OCI-LY7 (cell line): Measurements from ENCODE around the gene PHKA2. TPM values are rescaled to one million over a fixed set of nuclear protein-coding genes. Genes with fewer than 3 reads are reported as not detected.

ENCODE experiments used
- BruUV-seq: library from RNA; stranded (reverse); fragments of 400-500 nt; replicated peaks from 2 replicates; lab custom pipeline; 2021; lab: Mats Ljungman, UMichigan
- CTCF ChIA-PET: fragments of 300-600 bp; sonication (Branson Sonifier 250); formaldehyde crosslinking; loops from one replicate; lab custom pipeline; 2022; ENCODE audit warnings: antibody characterized with exemption; ENCODE audit not compliant: unreplicated experiment; lab: Charles Lee
- POLR2A ChIA-PET: fragments of 300-600 bp; sonication (Branson Sonifier 250); formaldehyde crosslinking; loops from one replicate; lab custom pipeline; 2022; ENCODE audit warnings: antibody characterized with exemption; lab: Charles Lee
- DNase-seq: peaks from one replicate; pipeline ENCODE4 v3.0.0-alpha.2; 2015; ENCODE audit warnings: low spot score
- H2AFZ ChIP-seq: fragments of 200-600 bp; sonication (generic), shearing (Covaris generic); 2 replicates; pipeline ENCODE4 v1.6.1; 2014; ENCODE audit warnings: mild to moderate bottlenecking, antibody characterized with exemption, low read length, moderate library complexity
- H3K27ac ChIP-seq: fragments of 200-600 bp; sonication (generic); 2 replicates; pipeline ENCODE4 v1.5.1; 2014; ENCODE audit warnings: mixed run types, low read depth, mild to moderate bottlenecking, moderate library complexity, low read length, inconsistent platforms; ENCODE audit not compliant: poor library complexity, severe bottlenecking
- H3K36me3 ChIP-seq: fragments of 200-600 bp; sonication (generic); 2 replicates; pipeline ENCODE4 v1.6.1; 2014; ENCODE audit warnings: mild to moderate bottlenecking, antibody characterized with exemption, low read length, moderate library complexity, mixed read lengths; ENCODE audit not compliant: insufficient read depth
- H3K4me1 ChIP-seq: fragments of 200-600 bp; sonication (generic); 2 replicates; pipeline ENCODE4 v1.5.1; 2014; ENCODE audit warnings: mild to moderate bottlenecking, low read length; ENCODE audit not compliant: insufficient read depth, poor library complexity, severe bottlenecking
- H3K4me2 ChIP-seq: fragments of 200-600 bp; sonication (generic); 2 replicates; pipeline ENCODE4 v1.6.1; 2014; ENCODE audit warnings: mild to moderate bottlenecking, low read length
- H3K4me3 ChIP-seq: fragments of 200-600 bp; sonication (generic); 2 replicates; pipeline ENCODE4 v1.5.1; 2014; ENCODE audit warnings: mild to moderate bottlenecking, low read depth, low read length; ENCODE audit not compliant: poor library complexity, severe bottlenecking
- H3K79me2 ChIP-seq: fragments of 200-600 bp; sonication (generic); 2 replicates; pipeline ENCODE4 v1.6.1; 2016; ENCODE audit warnings: low read depth, mild to moderate bottlenecking, low read length, moderate library complexity, mixed read lengths; ENCODE audit not compliant: insufficient read depth
- H3K9me2 ChIP-seq: fragments of 200-600 bp; sonication (generic); 2 replicates; pipeline ENCODE4 v1.6.1; 2016; ENCODE audit warnings: mild to moderate bottlenecking, low read length, mixed read lengths; ENCODE audit not compliant: insufficient read depth
- H3K9me3 ChIP-seq: fragments of 200-600 bp; sonication (generic); 2 replicates; pipeline ENCODE4 v1.6.1; 2014; ENCODE audit warnings: mild to moderate bottlenecking, mixed run types, low read length, mixed read lengths
- H4K20me1 ChIP-seq: fragments of 200-600 bp; sonication (generic); 2 replicates; pipeline ENCODE4 v1.6.1; 2014; ENCODE audit warnings: mild to moderate bottlenecking, antibody characterized with exemption, low read length, moderate library complexity, mixed read lengths; ENCODE audit not compliant: insufficient read depth
- EZH2phosphoT487 ChIP-seq: fragments of 200-600 bp; sonication (generic); IDR thresholded peaks from 2 replicates; pipeline ENCODE4 v1.6.1; 2018; ENCODE audit warnings: low read depth, borderline replicate concordance, mild to moderate bottlenecking, mixed run types, antibody characterized with exemption, low read length, moderate library complexity, mixed read lengths
- intact Hi-C: fragments of 100-400 bp; cut with micrococcal nuclease; formaldehyde crosslinking; loops from one replicate; pipeline ENCODE4 v1.10.0; 2022; ENCODE audit not compliant: unreplicated experiment
- total RNA-seq, 2 experiments: library from RNA; depleted of rRNA in 1 of 2; stranded (reverse); fragments of >200 nt in 1 of 2; shearing (Covaris generic) in 1 of 2; gene quantifications; 2 replicates each; pipeline ENCODE4 v1.2.3, GENCODE V29; 2014 to 2022
- TF ChIP-seq, protein P1 (sequence below): fragments of 200-600 bp; sonication (generic); conservative IDR thresholded peaks from 2 replicates; pipeline ENCODE4 v1.5.1; 2014; ENCODE audit warnings: mild to moderate bottlenecking, antibody characterized with exemption, low read length, moderate library complexity, mixed read lengths

PHKA2 gene
- total RNA-seq, 2 experiments from 2014 or later = 24.1 to 41.4 TPM

GRCh38 chrX:18966624-18967023 is 17.3 kb downstream of the PHKA2 start:
- TF ChIP-seq, protein P1, sequence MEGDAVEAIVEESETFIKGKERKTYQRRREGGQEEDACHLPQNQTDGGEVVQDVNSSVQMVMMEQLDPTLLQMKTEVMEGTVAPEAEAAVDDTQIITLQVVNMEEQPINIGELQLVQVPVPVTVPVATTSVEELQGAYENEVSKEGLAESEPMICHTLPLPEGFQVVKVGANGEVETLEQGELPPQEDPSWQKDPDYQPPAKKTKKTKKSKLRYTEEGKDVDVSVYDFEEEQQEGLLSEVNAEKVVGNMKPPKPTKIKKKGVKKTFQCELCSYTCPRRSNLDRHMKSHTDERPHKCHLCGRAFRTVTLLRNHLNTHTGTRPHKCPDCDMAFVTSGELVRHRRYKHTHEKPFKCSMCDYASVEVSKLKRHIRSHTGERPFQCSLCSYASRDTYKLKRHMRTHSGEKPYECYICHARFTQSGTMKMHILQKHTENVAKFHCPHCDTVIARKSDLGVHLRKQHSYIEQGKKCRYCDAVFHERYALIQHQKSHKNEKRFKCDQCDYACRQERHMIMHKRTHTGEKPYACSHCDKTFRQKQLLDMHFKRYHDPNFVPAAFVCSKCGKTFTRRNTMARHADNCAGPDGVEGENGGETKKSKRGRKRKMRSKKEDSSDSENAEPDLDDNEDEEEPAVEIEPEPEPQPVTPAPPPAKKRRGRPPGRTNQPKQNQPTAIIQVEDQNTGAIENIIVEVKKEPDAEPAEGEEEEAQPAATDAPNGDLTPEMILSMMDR = no peak
- no peak for TF ChIP-seq EZH2phosphoT487
- Histone ChIP-seq H3K27ac (no peak overlapping the region), H2AFZ (no peak overlapping the region), H3K36me3 (no peaks in the 10 kb centered on the region), H4K20me1 (no peaks in the 10 kb centered on the region), H3K9me2 (no peaks in the 10 kb centered on the region), H3K4me3 (no peak overlapping the region), H3K79me2 (0 out of 2 replicates have a peak, but pooled peaks cover 2% of the 10 kb centered on the region), H3K4me1 (no peaks in the 10 kb centered on the region), H3K4me2 (no peak overlapping the region), H3K9me3 (no peaks in the 10 kb centered on the region)
- intact Hi-C loops = no loop called here
- no peak for DNase-seq
- POLR2A ChIA-PET = interaction anchor here (0.7 kb wide), 1 partner anchor 16 kb away, joined by 8 read pairs; no protein-coding TSS in a partner anchor
- CTCF ChIA-PET = no interaction called here
- BruUV-seq = no TSS peak

DNA sequence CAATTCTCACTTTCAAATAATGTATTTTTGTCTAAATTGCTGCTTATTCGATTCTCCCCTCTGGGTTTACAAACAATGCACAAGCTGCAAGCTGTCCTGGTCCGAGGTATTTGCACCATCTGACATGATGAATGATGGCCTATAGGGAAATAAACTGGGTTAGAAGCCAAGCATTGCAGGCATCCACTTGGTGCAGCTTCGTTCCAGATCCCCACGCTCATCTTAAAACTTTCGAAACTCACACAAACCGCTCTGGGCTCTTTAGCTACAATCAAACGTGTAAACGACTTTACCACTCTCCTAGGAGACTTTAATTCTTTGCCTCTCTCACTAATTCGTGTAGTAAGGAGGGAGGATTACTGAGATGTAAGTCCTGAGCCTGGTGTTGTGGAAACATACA is 19.0 kb downstream of the PHKA2 start:
- Histone ChIP-seq H3K36me3 (no peaks in the 10 kb centered on the region), H3K4me3 (no peak overlapping the region), H3K9me2 (no peaks in the 10 kb centered on the region), H3K27ac (no peak overlapping the region), H2AFZ (no peak overlapping the region), H3K79me2 (0 out of 2 replicates have a peak, but pooled peaks cover 3% of the 10 kb centered on the region), H3K4me1 (peaks cover 5% of the 10 kb centered on the region), H3K9me3 (no peaks in the 10 kb centered on the region), H3K4me2 (no peak overlapping the region), H4K20me1 (no peaks in the 10 kb centered on the region)
- ChIA-PET POLR2A (interaction anchor here (0.7 kb wide), 1 partner anchor 14 kb away, joined by 3 read pairs; no protein-coding TSS in a partner anchor), CTCF (no interaction called here)
- TF ChIP-seq, protein P1 = no peak
- no peak for TF ChIP-seq EZH2phosphoT487
- DNase-seq = no peak
- intact Hi-C loops = no loop called here
- no TSS peak for BruUV-seq

DNA sequence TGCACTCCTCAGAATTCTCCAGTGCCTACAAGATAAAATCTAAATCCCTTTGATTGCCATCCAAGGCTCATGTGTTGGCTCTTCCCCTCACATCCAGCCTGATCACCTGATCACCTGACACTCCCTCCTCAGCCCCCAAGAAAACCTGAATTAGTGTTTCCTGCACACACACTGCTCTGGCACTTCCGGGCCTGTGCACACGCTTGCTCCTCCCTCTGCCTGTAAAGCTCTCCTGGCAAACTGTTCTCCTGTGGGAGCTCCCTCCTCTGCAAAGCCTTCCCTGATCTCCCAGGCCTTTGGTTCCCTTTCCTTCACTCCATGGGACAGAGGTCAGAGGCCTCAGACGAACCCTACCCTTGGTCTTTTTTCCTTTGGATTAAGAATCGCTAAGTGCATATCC is 19.9 kb downstream of the PHKA2 start:
- no TSS peak for BruUV-seq
- H3K9me3 ChIP-seq = no peaks in the 10 kb centered on the region
- H3K4me1 ChIP-seq = peaks cover 5% of the 10 kb centered on the region
- 0 out of 2 replicates have a peak, but pooled peaks cover 3% of the 10 kb centered on the region for H3K79me2 ChIP-seq
- no peak overlapping the region for H3K4me3 ChIP-seq
- no peak overlapping the region for H3K4me2 ChIP-seq
- no peak overlapping the region for H3K27ac ChIP-seq
- TF ChIP-seq, protein P1 = no peak
- no peak for TF ChIP-seq EZH2phosphoT487
- ChIA-PET POLR2A (no interaction called here), CTCF (no interaction called here)
- H2AFZ ChIP-seq = no peak overlapping the region
- H4K20me1 ChIP-seq = no peaks in the 10 kb centered on the region
- no peaks in the 10 kb centered on the region for H3K36me3 ChIP-seq
- H3K9me2 ChIP-seq = no peaks in the 10 kb centered on the region
- DNase-seq = no peak
- intact Hi-C loops = no loop called here
